Measurements from ENCODE around the gene SUGCT. TPM values are rescaled to one million over a fixed set of nuclear protein-coding genes. Genes with fewer than 3 reads are reported as not detected.
"Not testable (repeated sequence)": the region's sequence is repeated elsewhere in the genome, so short reads cannot be mapped to it uniquely, and the experiment has no call there.

SUGCT gene
- total RNA-seq, 1 donor from 2014 or later, result 1.7 TPM

- no peaks in the 10 kb centered on the region for H3K27me3 ChIP-seq (ENCODE audit: low read depth)
- H3K4me1 ChIP-seq, result no peaks in the 10 kb centered on the region
- H3K36me3 ChIP-seq, result no peaks in the 10 kb centered on the region
- intact Hi-C loops (cut with DNase I), result no loop called here
- no peak overlapping the region for H3K4me3 ChIP-seq
- no peak for TF ChIP-seq CTCF (IDR thresholded peaks at IDR 0.05)
- no peak overlapping the region for H3K27ac ChIP-seq
- ATAC-seq (no peak), DNase-seq (no peak)
- H3K9me3 ChIP-seq, result no peaks in the 10 kb centered on the region
These were observed 460.3 kb downstream of the SUGCT start for GRCh38 chr7:40595129-40595528.

- no peaks in the 10 kb centered on the region for H3K9me3 ChIP-seq
- intact Hi-C loops (cut with DNase I), result no loop called here
- H3K4me1 ChIP-seq, result no peaks in the 10 kb centered on the region
- no peak overlapping the region for H3K4me3 ChIP-seq
- DNase-seq (no peak), ATAC-seq (no peak)
- H3K36me3 ChIP-seq, result no peaks in the 10 kb centered on the region
- no peak overlapping the region for H3K27ac ChIP-seq
- no peak for TF ChIP-seq CTCF (IDR thresholded peaks at IDR 0.05)
- H3K27me3 ChIP-seq (ENCODE audit: low read depth), result no peaks in the 10 kb centered on the region
These were observed 461.0 kb downstream of the SUGCT start for GRCh38 chr7:40595832-40596231.

- TF ChIP-seq CTCF (IDR thresholded peaks at IDR 0.05), result no peak
- ATAC-seq (no peak), DNase-seq (no peak)
- intact Hi-C loops (cut with DNase I), result no loop called here
- H3K9me3 ChIP-seq, result no peaks in the 10 kb centered on the region
- no peaks in the 10 kb centered on the region for H3K27me3 ChIP-seq (ENCODE audit: low read depth)
- no peak overlapping the region for H3K27ac ChIP-seq
- H3K4me3 ChIP-seq, result no peak overlapping the region
- no peaks in the 10 kb centered on the region for H3K36me3 ChIP-seq
- H3K4me1 ChIP-seq, result no peaks in the 10 kb centered on the region
These were observed 462.7 kb downstream of the SUGCT start for GRCh38 chr7:40597517-40597916.

- DNase-seq (no peak), ATAC-seq (no peak)
- intact Hi-C loops (cut with DNase I), result no loop called here
- no peaks in the 10 kb centered on the region for H3K4me1 ChIP-seq
- H3K27ac ChIP-seq, result no peak overlapping the region
- no peak for TF ChIP-seq CTCF (IDR thresholded peaks at IDR 0.05)
- no peak overlapping the region for H3K4me3 ChIP-seq
- H3K27me3 ChIP-seq (ENCODE audit: low read depth), result no peaks in the 10 kb centered on the region
- no peaks in the 10 kb centered on the region for H3K36me3 ChIP-seq
- no peaks in the 10 kb centered on the region for H3K9me3 ChIP-seq
These were observed 464.1 kb downstream of the SUGCT start for GRCh38 chr7:40598915-40599314.

GRCh38 chr7:40599836-40600235, 465.0 kb downstream of the SUGCT start:
- DNase-seq (no peak), ATAC-seq (no peak)
- TF ChIP-seq CTCF (IDR thresholded peaks at IDR 0.05), result no peak
- Histone ChIP-seq H3K9me3 (no peaks in the 10 kb centered on the region), H3K36me3 (no peaks in the 10 kb centered on the region), H3K27me3 (ENCODE audit: low read depth) (no peaks in the 10 kb centered on the region), H3K27ac (no peak overlapping the region), H3K4me3 (no peak overlapping the region), H3K4me1 (peaks cover 4% of the 10 kb centered on the region)
- intact Hi-C loops (cut with DNase I), result no loop called here

GRCh38 chr7:40602351-40602750, 467.5 kb downstream of the SUGCT start:
- H3K36me3 ChIP-seq; H3K27ac ChIP-seq; intact Hi-C loops (cut with DNase I); H3K4me1 ChIP-seq; H3K4me3 ChIP-seq; H3K27me3 ChIP-seq (ENCODE audit: low read depth); ATAC-seq; H3K9me3 ChIP-seq; DNase-seq: not testable (repeated sequence)

All from lower lobe of right lung (tissue), 2 donors.